Activated naive CD4-positive, alpha-beta T cell treated with anti-CD3 and anti-CD28 coated beads for 36 hours (primary cell): ENCODE measurements around the gene LCT. TPM values are rescaled to one million over a fixed set of nuclear protein-coding genes. Genes with fewer than 3 reads are reported as not detected.

ENCODE experiments used
- CTCF ChIA-PET: fragments of 350-600 bp; sonication (Branson Sonifier 250); formaldehyde crosslinking; loops from one replicate; lab custom pipeline; 2021; ENCODE audit warnings: antibody characterized with exemption; lab: Charles Lee
- DNase-seq: peaks from one replicate; pipeline ENCODE4 v3.0.0-alpha.2; 2020
- H3K27ac Mint-ChIP-seq: one replicate; pipeline ENCODE4 v1.8.0; 2021; ENCODE audit warnings: mild to moderate bottlenecking, mixed read lengths
- H3K27me3 Mint-ChIP-seq: one replicate; pipeline ENCODE4 v1.8.0; 2021; ENCODE audit warnings: low read depth, mixed read lengths
- H3K36me3 Mint-ChIP-seq: one replicate; pipeline ENCODE4 v1.8.0; 2021; ENCODE audit warnings: low read depth, mixed read lengths
- H3K4me1 Mint-ChIP-seq: one replicate; pipeline ENCODE4 v1.8.0; 2021; ENCODE audit warnings: low read depth, mixed read lengths
- H3K4me3 Mint-ChIP-seq: one replicate; pipeline ENCODE4 v1.8.0; 2021; ENCODE audit warnings: mild to moderate bottlenecking, moderate library complexity, mixed read lengths
- H3K9me3 Mint-ChIP-seq: one replicate; pipeline ENCODE4 v1.8.0; 2021; ENCODE audit warnings: mixed read lengths
- intact Hi-C: fragments of 100-400 bp; cut with micrococcal nuclease; formaldehyde crosslinking; loops from one replicate; pipeline ENCODE4 v1.15.1; 2023
- total RNA-seq, 2 experiments: library from RNA; stranded (reverse); gene quantifications; one replicate each; pipeline ENCODE4 v1.2.3, GENCODE V29; 2021

The LCT gene
- total RNA-seq, 2 experiments from 2014 or later: 0.05 to 0.07 TPM

- intact Hi-C loops: no loop called here
- no peak for DNase-seq
- H3K4me3 Mint-ChIP-seq: no peak overlapping the region
- H3K9me3 Mint-ChIP-seq: no peaks in the 10 kb centered on the region
- CTCF ChIA-PET: no interaction called here
- H3K27me3 Mint-ChIP-seq: no peaks in the 10 kb centered on the region
- peaks cover 37% of the 10 kb centered on the region for H3K36me3 Mint-ChIP-seq
- no peak overlapping the region for H3K27ac Mint-ChIP-seq
- peaks cover 15% of the 10 kb centered on the region for H3K4me1 Mint-ChIP-seq
Observed at GRCh38 chr2:135768863-135769262, 68.1 kb downstream of the LCT start.

- peaks cover 29% of the 10 kb centered on the region for H3K36me3 Mint-ChIP-seq
- DNase-seq: no peak
- intact Hi-C loops: no loop called here
- H3K4me3 Mint-ChIP-seq: no peak overlapping the region
- H3K27ac Mint-ChIP-seq: no peak overlapping the region
- peaks cover 14% of the 10 kb centered on the region for H3K4me1 Mint-ChIP-seq
- CTCF ChIA-PET: interaction anchor here (0.7 kb wide), 1 partner anchor 622 kb away, joined by 3 read pairs; no protein-coding TSS in a partner anchor
- H3K9me3 Mint-ChIP-seq: no peaks in the 10 kb centered on the region
- no peaks in the 10 kb centered on the region for H3K27me3 Mint-ChIP-seq
Observed at GRCh38 chr2:135762530-135762929, 74.5 kb downstream of the LCT start.

- peaks cover 30% of the 10 kb centered on the region for H3K36me3 Mint-ChIP-seq
- H3K9me3 Mint-ChIP-seq: peaks cover under 1% of the 10 kb centered on the region
- intact Hi-C loops: no loop called here
- no peak overlapping the region for H3K4me3 Mint-ChIP-seq
- peaks cover 14% of the 10 kb centered on the region for H3K4me1 Mint-ChIP-seq
- H3K27ac Mint-ChIP-seq: no peak overlapping the region
- H3K27me3 Mint-ChIP-seq: no peaks in the 10 kb centered on the region
- no peak for DNase-seq
- CTCF ChIA-PET: interaction anchor here (0.7 to 1.3 kb wide), 3 partner anchors 12 to 622 kb away, joined by 3 to 5 read pairs (median 3); no protein-coding TSS in a partner anchor
Observed at GRCh38 chr2:135762022-135762421, 75.0 kb downstream of the LCT start.

GRCh38 chr2:135756692-135757091, 80.3 kb downstream of the LCT start:
- H3K36me3 Mint-ChIP-seq: peaks cover 52% of the 10 kb centered on the region
- H3K9me3 Mint-ChIP-seq: peaks cover 11% of the 10 kb centered on the region
- H3K27me3 Mint-ChIP-seq: no peaks in the 10 kb centered on the region
- H3K4me3 Mint-ChIP-seq: no peak overlapping the region
- no peak for DNase-seq
- intact Hi-C loops: no loop called here
- CTCF ChIA-PET: interaction anchor here (1.1 to 1.6 kb wide), 2 partner anchors 41 to 768 kb away, joined by 3 to 10 read pairs; no protein-coding TSS in a partner anchor
- peaks cover 7% of the 10 kb centered on the region for H3K4me1 Mint-ChIP-seq
- no peak overlapping the region for H3K27ac Mint-ChIP-seq

GRCh38 chr2:135755573-135755972, 81.4 kb downstream of the LCT start:
- CTCF ChIA-PET: interaction anchor here (1.0 to 1.9 kb wide), 4 partner anchors 9 to 767 kb away, joined by 3 to 10 read pairs (median 6); no protein-coding TSS in a partner anchor
- intact Hi-C loops: no loop called here
- Mint-ChIP-seq H3K9me3 (peaks cover 11% of the 10 kb centered on the region), H3K4me3 (no peak overlapping the region), H3K27ac (no peak overlapping the region), H3K36me3 (peaks cover 52% of the 10 kb centered on the region), H3K27me3 (no peaks in the 10 kb centered on the region), H3K4me1 (peaks cover 7% of the 10 kb centered on the region)
- DNase-seq: no peak

- Mint-ChIP-seq H3K27ac (no peak overlapping the region), H3K4me1 (peaks cover 36% of the 10 kb centered on the region), H3K4me3 (no peak overlapping the region), H3K9me3 (no peaks in the 10 kb centered on the region), H3K27me3 (no peaks in the 10 kb centered on the region), H3K36me3 (peaks cover 24% of the 10 kb centered on the region)
- CTCF ChIA-PET: interaction anchor here (2.1 to 3.8 kb wide), 2 partner anchors 9 to 52 kb away, joined by 9 to 11 read pairs; no protein-coding TSS in a partner anchor
- intact Hi-C loops: no loop called here
- DNase-seq: no peak
Observed at GRCh38 chr2:135745545-135745944, 91.4 kb downstream of the LCT start.

GRCh38 chr2:135744760-135745314, 92.1 kb downstream of the LCT start:
- H3K36me3 Mint-ChIP-seq: peaks cover 22% of the 10 kb centered on the region
- H3K4me3 Mint-ChIP-seq: peak overlapping the region; percentile 26
- H3K4me1 Mint-ChIP-seq: peaks cover 35% of the 10 kb centered on the region
- no peaks in the 10 kb centered on the region for H3K9me3 Mint-ChIP-seq
- CTCF ChIA-PET: interaction anchor here (1.1 to 3.8 kb wide), 3 partner anchors 10 to 53 kb away, joined by 3 to 11 read pairs (median 9); no protein-coding TSS in a partner anchor
- H3K27me3 Mint-ChIP-seq: no peaks in the 10 kb centered on the region
- H3K27ac Mint-ChIP-seq: no peak overlapping the region
- intact Hi-C loops: loop anchor here (5.0 kb wide), 3 partner anchors 242 to 582 kb away; partner anchors contain the start of gene DARS1
- DNase-seq: peak; percentile 61

- CTCF ChIA-PET: interaction anchor here (0.6 to 3.8 kb wide), 5 partner anchors 11 to 154 kb away, joined by 3 to 11 read pairs (median 4); no protein-coding TSS in a partner anchor
- peak overlapping the region; percentile 5 for H3K27ac Mint-ChIP-seq
- intact Hi-C loops: loop anchor here (2.0 to 5.0 kb wide), 4 partner anchors 17 to 583 kb away; partner anchors contain the start of gene DARS1
- H3K9me3 Mint-ChIP-seq: no peaks in the 10 kb centered on the region
- peak overlapping the region; percentile 25 for H3K4me3 Mint-ChIP-seq
- no peak for DNase-seq
- no peaks in the 10 kb centered on the region for H3K27me3 Mint-ChIP-seq
- H3K36me3 Mint-ChIP-seq: peaks cover 19% of the 10 kb centered on the region
- peaks cover 33% of the 10 kb centered on the region for H3K4me1 Mint-ChIP-seq
Observed at GRCh38 chr2:135743860-135744259, 93.1 kb downstream of the LCT start.

- H3K9me3 Mint-ChIP-seq: no peaks in the 10 kb centered on the region
- CTCF ChIA-PET: interaction anchor here (0.6 to 3.8 kb wide), 5 partner anchors 32 to 616 kb away, joined by 3 to 11 read pairs (median 4); no protein-coding TSS in a partner anchor
- H3K27ac Mint-ChIP-seq: peak overlapping the region; percentile 99
- no peaks in the 10 kb centered on the region for H3K27me3 Mint-ChIP-seq
- peaks cover 16% of the 10 kb centered on the region for H3K36me3 Mint-ChIP-seq
- peak; percentile 56 for DNase-seq
- intact Hi-C loops: loop anchor here (2.0 to 5.0 kb wide), 4 partner anchors 18 to 585 kb away; partner anchors contain the start of gene DARS1
- H3K4me1 Mint-ChIP-seq: peaks cover 33% of the 10 kb centered on the region
- peak overlapping the region; percentile 98 for H3K4me3 Mint-ChIP-seq
Observed at GRCh38 chr2:135742325-135742757, 94.6 kb downstream of the LCT start.

GRCh38 chr2:135741395-135742324, 95.3 kb downstream of the LCT start, which contains the start of gene UBXN4:
TSS of gene UBXN4 (plus strand) at chr2:135741855. CDS start at chr2:135741930, 75 bp downstream.
- H3K4me1 Mint-ChIP-seq: peaks cover 30% of the 10 kb centered on the region
- intact Hi-C loops: loop anchor here (1.0 to 5.0 kb wide), 13 partner anchors 19 to 823 kb away; partner anchors contain the start of genes CCNT2, DARS1, MCM6 and RAB3GAP1

GRCh38 chr2:135741043-135741394, 96.0 kb downstream of the LCT start:
- Mint-ChIP-seq H3K9me3 (no peaks in the 10 kb centered on the region), H3K27ac (no peak overlapping the region), H3K36me3 (peaks cover 9% of the 10 kb centered on the region), H3K4me1 (peaks cover 24% of the 10 kb centered on the region), H3K4me3 (no peak overlapping the region), H3K27me3 (no peaks in the 10 kb centered on the region)
- intact Hi-C loops: loop anchor here (1.0 to 5.0 kb wide), 12 partner anchors 52 to 823 kb away; partner anchors contain the start of genes CCNT2, DARS1, MCM6 and RAB3GAP1
- DNase-seq: no peak
- CTCF ChIA-PET: interaction anchor here (1.1 to 1.7 kb wide), 2 partner anchors 14 to 56 kb away, joined by 5 to 6 read pairs; no protein-coding TSS in a partner anchor

More at GRCh38 chr2:135741395-135742324, 95.3 kb downstream of the LCT start, which contains the start of gene UBXN4:
- CTCF ChIA-PET: interaction anchor here (0.5 to 3.8 kb wide), 4 partner anchors 14 to 72 kb away, joined by 5 to 11 read pairs (median 6); no protein-coding TSS in a partner anchor
- DNase-seq: peak; percentile 98
- H3K9me3 Mint-ChIP-seq: no peaks in the 10 kb centered on the region
- peaks cover 14% of the 10 kb centered on the region for H3K36me3 Mint-ChIP-seq
- H3K27ac Mint-ChIP-seq: peak within 1 kb of the TSS; percentile 99
- no peaks in the 10 kb centered on the region for H3K27me3 Mint-ChIP-seq
- H3K4me3 Mint-ChIP-seq: peak within 1 kb of the TSS; percentile 98
